HG03520 (cell line): ENCODE data around the gene ST3GAL6.

Experiments
- ATAC-seq: cut with Tn5 transposase; IDR thresholded peaks from one replicate; pipeline ENCODE4 v1.9.1; 2021; ENCODE audit warnings: mild to moderate bottlenecking, moderate library complexity; ENCODE audit not compliant: unreplicated experiment

Gene ST3GAL6, protein sequence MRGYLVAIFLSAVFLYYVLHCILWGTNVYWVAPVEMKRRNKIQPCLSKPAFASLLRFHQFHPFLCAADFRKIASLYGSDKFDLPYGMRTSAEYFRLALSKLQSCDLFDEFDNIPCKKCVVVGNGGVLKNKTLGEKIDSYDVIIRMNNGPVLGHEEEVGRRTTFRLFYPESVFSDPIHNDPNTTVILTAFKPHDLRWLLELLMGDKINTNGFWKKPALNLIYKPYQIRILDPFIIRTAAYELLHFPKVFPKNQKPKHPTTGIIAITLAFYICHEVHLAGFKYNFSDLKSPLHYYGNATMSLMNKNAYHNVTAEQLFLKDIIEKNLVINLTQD

DNA sequence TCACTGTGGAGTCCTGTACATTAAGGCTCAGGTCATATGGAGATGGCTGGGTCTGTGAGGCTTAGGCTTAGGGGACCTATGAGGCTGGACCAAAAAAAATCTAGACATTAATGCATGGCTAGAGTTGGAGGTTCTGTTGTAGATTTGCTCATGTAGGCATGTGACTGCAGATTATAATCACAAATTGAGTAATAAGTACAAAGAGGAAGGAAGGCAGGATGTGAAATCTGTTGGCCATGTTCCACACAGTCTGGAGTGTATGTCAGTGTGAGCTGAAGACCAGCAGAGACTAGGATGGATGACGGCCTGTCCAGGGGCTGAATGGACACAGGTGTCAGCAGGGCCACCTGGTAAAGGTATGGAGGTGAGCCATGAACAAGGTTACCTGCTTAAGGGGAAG, at the start of gene ST3GAL6:
ST3GAL6 (plus strand) TSS at position 265 of the 400 bp plus-strand sequence. CDS start 5,101 bp downstream, outside the sequence.
- no peak for ATAC-seq

DNA sequence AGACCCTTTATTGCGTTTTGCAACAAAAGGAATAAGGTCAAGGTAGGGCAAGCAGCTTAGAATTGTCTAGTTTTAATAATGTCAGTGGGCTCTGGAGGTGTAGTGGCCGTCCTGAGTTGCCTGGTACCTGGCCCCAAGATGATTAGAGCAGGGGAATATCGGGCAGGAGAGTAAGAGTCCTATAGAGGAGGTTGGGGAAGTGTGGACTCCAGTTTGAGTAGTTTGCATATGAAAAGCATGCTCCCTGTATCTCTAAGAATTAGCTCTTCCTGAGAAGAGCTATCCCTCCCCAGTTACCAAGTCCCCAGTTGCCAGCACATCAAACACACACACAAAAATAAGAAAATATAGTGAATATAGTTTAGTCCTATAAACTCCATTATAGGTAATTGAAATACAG, 49.2 kb upstream of the ST3GAL6 start:
- ATAC-seq: no peak

DNA sequence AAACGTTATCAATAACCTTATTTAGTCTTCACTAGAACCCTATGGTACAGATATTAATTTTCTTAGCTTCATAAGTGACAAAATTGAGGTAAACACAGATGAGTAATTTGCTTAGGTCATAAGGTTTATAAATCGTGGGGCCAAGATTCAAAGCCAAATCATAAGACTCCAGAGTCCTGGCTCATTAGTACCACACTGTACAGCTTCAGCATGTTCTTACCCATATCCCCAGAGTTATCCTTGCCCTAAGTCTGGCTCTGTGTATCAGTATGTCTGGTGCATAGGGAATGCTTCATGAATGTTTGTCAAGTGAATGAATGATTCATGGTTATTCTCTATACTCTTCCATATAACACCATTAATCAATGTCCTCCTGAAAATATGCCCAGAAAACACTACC, 45.6 kb upstream of the ST3GAL6 start:
- no peak for ATAC-seq

DNA sequence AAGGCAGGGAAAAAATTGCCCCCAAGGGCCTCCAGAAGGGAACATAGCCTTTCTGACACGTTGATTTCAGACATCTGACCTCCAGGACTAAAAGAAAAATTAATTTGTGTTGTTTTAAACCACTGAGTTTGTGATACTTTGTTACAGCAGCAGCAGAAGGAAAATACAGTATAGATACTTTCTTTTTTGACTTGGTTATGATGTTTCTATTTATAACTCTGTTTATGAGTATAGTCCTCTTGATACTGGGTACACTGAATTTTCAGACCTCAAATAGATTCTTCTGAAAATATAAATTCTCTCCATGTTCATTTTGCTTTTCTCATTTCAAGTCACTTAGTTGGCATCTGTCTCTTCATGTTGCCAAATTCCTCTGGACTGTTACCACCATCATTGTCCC, 44.4 kb upstream of the ST3GAL6 start:
- ATAC-seq: no peak

DNA sequence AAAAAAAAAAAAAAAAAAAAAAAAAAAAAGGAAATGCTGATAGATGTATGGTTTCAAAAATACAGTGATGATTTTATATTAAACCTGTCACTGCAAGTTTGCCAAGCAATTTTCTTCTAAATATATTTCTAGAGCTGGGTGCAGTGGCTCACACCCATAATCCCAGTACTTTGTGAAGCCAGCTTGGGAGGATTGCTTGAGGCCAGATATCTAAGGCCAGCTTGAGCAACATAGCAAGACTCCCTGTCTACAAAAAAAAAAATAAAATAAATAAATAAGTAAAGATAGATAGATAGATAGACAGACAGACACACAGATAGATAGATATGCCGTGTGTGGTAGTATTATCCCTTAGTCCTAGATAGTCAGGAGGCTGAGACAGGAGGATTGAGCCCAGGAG, 41.4 kb upstream of the ST3GAL6 start:
- ATAC-seq: no peak

DNA sequence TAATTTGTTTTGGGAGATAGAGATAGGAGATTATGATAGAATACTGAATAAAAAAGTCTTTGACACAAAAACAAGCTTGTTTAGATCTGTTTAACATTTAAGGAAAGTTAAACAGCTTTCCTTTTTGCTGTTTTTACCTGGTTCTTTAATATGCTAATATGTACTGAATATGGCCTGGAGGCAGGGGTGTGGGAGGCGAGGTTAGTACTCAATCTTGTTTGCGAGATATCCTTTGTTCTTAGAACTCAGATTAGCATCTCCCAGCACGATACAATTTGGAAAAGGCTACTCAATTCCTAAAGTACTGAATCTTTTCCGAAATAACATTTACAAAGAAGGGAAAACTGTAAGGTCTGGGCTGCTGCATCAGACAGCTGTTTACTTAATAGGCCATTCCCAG, 40.8 kb upstream of the ST3GAL6 start:
- no peak for ATAC-seq

DNA sequence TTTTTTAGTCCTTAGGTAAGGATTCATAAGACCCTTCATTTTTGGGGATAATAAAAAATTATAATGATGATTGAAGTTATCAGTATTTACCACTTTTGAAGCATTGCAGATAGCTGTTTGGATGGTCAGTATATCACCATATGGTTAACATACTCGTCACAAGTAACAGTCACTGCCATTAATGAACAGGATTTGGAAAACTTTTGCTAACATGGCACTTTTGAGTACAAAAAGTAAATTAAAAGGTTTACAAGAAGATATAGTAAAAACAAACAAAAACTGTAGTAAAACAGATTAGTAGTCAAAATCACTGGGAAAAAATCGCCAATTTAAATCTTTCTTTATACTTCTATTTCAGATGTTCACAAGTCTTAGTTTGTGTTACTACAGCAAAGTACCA, 37.8 kb upstream of the ST3GAL6 start:
- no peak for ATAC-seq

DNA sequence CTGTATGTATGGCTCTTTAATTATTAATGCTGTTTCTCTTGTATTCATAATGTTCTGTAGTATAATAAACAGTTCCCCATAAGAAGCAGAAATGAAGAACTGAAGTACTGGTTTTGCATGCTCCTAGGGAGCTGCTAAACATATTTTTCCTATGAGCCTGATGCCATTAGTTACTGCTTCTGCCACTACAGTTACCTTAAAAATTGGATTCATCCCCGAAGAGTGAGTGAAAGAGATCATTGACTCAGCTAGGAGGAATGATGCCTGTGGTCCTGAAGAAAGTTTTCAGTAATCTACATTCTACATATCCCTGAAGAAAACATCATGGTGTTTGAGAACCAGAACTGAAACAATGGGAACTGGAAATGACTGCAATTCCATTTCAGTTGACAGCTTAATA, 37.1 kb upstream of the ST3GAL6 start:
- ATAC-seq: no peak

DNA sequence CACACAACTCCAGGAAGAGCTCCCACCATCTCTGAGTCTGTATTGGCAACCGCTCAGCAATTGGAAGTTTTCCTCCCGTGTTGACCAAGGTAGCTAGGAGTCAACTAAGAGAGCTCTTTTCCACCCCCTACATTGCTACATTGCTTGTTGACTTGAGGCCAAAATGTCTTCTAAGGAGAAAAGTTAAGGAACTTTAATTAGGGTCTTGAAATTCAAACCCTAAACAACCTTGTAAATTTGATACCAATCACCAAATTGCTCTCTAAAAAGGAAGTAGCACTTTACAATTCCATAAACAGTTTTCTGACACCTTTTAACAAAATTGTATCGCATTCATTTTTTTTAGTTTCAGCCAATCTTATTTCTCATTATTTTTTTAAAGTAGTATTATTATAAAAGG, 35.5 kb upstream of the ST3GAL6 start:
- no peak for ATAC-seq

DNA sequence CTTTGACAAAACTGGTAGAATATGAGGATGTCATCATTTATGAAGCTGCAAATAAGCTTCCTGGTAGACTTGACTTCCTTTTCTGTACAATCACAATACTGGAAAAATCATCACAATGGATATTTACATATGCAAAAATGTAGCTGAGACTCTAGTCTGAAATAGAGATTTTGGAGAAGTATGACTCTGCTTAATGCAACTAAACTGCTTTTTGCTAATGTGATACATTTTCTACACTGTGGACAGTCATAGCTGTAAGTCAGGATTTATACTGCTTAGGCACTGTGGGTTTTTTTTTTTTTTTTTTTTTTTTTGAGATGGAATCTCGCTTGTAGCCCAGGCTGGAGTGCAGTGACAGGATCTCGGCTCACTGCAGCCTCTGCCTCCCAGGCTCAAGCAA, 34.5 kb upstream of the ST3GAL6 start:
- no peak for ATAC-seq

DNA sequence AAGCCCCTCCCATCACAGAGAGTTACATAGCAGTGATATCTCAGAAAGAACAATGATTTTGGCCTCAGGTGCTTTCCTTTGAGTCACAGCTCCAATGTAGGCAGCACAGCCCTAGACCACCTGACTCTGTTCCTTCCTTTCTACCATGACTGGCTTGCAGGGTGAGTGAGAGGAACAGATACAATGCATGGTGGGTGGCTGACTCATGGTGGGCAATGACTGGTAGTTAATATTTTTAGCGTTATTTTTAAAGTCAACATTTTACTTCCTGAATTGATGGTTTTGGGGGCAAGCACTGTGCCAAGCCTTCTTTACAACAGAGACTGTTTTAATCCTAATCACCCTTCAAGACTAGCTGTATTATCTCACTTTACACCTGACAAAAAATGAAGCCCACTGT, 32.8 kb upstream of the ST3GAL6 start:
- ATAC-seq: peak; percentile 77

DNA sequence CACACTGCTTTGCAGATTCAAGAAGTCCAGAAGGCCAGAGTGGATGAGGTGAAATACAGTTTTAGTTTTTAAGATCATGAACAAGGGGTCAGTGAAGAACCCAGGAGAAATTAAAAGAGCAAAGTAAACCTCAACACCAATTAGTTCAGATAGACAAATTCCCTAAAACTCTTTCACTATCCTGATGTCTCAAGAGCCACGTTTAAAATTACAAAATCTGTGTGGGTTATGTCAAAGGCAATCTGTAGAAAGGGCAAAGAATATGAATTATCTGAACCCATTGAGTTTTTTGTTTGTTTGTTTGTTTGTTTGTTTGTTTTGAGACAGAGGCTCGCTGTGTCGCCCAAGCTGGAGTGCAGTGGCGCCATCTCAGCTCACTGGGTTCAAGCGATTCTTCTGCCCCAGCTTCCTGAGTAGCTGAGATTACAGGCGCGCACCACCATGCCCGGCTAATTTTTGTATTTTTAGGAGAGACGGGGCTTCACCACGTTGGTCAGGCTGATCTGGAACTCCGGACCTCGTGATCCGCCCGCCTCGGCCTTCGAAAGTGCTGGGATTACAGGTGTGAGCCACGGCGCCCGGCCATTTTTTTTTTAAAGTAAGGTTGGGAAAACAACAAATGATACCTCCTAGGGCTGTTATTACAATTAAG, 32.1 kb upstream of the ST3GAL6 start:
- ATAC-seq: no peak

DNA sequence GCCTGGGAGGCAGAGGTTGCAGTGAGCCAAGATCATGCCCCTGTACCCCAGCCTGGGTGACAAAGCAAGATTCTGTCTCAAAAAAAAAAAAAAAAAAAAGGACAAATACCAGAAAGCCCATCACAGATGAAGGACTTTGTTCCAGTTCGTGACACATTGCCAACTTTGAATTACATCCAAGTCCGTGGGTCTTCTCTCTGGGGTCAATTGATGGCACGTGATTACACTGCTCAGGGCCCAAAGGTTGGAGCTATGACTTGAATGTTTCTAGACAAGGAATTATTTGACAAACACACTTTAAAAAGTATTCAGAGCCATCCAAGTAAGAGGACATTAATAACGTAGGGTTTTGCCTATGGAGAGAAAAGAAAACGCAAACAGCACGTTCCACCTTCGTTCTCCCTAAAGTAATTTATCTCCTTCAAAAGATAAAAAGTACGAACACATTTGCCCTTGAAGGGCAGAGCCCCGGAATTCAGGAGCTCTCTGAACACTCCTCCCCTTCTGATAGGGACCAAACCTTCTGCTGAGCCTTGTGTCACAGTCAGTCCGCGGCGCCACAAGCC, 31.3 kb upstream of the ST3GAL6 start:
- ATAC-seq: peak; percentile 26

DNA sequence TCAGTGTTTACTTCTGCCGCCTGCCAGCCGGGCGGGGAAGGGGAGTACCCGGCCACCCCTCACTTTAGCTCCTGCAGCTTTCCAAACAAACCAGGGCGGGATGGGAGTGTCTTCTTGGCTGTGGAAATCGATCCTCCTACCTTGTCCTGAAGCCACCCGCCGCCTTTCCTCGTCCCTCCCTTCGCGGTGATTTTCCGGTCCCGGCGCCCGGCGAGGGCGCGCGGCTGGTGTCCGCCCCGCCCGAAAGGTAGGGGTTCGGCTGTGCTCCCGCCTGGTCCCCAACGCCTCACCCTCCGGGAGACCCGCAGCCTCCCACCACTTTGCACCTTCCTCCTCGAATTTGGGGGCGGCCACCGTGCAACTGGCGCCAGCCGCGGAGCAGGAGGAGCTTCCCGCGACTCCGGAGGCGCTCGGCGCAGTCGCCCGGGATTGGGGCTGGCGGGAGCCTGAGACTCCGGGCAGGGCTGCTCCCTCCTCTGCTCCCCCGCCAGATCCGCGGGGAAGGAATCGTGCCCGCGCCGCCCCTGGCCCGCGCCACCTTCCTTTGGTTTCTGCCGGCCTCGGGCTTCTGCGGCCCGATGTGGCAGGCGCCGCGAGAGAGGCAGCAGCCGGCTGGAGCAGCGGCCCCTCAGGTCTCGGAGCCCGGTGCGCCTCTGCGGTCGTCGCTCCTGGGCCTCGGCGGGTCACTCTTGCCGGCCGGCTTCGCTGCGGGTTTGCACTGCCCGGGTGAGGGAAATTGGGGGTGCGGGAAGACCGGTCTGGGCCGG, 30.7 kb upstream of the ST3GAL6 start:
- ATAC-seq: no peak

DNA sequence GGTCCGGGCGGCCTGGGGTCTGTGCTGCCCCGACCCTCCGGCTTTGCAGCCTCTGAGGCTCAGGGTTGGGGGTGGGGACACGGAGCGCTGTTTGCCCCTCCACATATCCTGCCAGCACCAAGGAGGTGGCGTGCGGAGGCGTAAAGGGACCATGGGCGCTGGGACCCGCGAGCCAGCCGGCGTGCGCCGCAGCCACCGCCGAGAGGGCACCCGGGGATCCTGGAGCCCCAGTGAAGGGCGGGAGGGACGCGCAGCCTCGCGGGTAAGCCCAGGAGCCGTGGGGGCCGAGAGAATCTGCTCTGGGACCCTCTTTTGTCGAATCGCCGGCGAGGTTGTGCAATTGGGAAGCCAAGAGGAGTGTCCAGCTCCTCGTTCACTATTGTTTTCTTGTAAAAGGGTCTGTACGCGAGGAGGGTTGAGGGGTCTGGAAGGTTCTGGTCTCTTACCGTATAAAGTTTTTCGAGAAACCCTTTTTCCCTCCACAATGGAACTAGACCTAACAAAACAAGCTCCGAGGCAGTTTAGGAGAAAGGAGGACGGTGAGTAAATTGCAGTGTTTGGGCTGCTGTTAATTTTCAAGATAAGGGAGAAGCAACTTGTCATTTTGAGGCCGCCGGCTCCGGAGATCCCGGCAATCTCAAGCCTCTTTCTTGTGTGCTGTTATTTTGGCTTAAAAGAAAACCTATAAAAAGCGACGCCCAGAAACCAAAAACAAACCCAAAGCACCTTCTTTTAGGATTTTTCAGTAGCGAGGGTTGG, 29.9 kb upstream of the ST3GAL6 start:
- ATAC-seq: no peak

DNA sequence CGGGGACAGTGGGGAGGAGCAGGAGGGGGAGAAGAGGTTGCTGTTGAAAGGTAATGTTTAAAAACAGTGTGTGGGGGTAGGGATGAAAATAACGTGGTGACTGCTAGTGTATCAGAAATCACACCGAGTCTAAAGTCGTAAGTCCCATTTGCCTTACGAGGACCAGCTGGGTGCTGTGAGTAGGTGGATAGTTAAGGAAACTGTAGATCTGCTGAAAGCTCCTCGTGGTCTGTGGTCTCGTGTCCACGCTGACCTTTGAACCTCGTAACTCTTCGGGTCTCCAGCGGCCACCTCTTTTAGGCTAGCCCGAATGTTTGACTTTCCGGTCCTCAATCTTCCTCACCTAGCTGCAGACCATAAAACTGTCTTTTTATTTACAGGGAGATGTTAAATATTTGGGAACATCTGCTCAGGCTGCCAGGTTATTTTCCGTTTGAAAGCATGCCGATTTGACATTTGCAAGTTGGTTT, 29.3 kb upstream of the ST3GAL6 start:
- ATAC-seq: no peak

DNA sequence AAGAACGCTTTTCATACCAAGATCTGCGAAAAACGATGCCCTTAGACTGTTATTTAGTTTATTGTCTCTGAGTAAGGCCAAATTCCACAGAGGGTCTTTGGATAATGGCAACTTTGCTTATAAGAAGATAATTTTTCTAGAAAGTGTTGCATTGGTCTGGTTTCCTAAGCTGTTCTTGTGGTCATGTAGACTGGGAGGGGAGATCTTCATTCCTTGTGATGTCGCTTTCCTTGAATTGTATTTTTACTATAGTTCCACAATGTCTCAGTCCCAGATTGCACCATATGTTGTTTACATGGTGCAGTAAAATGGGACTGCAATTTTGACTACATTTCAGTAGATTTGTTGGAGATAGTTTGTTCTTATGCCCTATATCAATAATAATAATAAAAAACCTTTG, 28.8 kb upstream of the ST3GAL6 start:
- ATAC-seq: no peak

DNA sequence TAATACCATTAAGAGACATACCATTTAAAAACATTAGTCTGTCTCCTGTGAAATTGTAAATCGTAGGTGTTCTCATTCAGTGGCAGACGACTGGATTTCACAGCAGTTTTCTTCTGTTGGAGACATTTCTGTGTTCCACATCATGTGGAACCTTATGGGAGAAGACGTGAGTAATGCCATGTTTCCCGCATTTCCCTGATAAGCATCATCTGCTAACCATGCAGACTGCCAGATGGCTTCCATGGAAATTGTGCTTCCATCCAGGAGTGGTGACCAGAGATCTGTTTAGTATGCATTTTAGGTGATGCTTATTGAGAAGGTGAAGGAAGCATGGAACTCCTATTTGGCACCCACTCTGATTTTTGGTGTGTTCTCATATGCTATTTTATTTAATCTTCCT, 28.4 kb upstream of the ST3GAL6 start:
- no peak for ATAC-seq

DNA sequence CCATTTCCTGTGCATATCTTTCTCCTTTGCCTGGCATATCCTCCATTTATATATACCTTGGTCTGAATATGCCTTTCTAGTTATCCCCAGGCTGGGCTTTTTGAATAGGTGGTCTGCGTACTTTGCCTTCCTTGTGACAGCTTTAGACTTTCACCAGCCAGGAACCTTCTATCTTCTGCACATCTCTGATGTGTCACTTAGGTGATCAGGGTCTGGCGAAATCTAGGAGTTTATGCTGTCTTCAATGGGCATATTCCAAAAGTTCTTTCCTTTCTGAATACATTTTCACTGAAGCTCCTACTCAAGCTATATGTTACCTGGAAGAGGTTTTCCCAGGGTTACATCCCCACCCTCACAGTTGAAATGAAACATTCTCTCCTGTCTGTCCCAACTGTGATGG, 27.8 kb upstream of the ST3GAL6 start:
- ATAC-seq: no peak

DNA sequence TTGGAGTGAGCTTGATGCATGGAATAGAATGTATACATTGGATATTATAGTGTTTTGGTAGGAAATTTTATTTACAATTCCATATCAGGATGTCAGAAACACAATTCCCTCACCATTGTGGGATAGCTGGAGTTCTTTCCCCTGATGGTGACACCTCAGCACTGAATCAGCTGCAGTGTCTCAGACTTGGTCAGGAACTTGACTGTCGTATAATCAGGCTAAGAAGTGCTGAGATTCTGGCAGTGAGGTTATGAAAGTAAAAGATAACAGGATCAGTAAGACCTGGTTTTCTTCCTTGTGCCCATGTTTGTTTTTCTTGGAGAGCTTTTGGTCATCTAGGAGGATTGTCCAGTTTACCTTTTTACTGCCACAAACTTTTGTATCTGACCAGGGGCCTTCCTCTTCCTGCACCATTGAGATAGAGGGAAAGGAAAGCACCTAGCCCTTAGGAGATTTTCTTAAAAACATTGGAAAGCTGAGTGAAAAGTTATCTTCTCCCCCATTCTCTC, 27.3 kb upstream of the ST3GAL6 start:
- no peak for ATAC-seq

DNA sequence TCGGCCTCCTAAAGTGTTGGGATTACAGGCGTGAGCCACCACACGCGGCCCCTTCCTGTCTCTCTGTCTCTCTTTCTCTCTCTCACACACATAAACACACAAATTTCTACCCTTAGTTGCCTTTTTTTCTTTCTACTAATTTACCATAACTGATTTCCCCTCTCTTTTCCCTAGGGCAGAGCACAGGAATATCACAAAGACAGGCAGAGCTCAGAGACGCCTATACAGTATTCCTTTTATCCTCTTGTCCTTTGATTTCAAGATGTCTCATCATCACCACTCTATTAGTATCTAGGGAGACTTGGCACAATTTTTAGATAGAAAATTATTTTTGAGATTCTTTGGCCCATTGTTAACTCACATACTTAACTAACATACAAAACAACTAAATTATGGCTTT, 25.8 kb upstream of the ST3GAL6 start:
- ATAC-seq: no peak
